Measurements from ENCODE around the gene TMCO4. TPM values are rescaled to one million over a fixed set of nuclear protein-coding genes. Genes with fewer than 3 reads are reported as not detected.

TMCO4 gene
- total and polyA plus RNA-seq, 8 donors, result 12.6 to 25.1 (median 17.3) TPM

DNA sequence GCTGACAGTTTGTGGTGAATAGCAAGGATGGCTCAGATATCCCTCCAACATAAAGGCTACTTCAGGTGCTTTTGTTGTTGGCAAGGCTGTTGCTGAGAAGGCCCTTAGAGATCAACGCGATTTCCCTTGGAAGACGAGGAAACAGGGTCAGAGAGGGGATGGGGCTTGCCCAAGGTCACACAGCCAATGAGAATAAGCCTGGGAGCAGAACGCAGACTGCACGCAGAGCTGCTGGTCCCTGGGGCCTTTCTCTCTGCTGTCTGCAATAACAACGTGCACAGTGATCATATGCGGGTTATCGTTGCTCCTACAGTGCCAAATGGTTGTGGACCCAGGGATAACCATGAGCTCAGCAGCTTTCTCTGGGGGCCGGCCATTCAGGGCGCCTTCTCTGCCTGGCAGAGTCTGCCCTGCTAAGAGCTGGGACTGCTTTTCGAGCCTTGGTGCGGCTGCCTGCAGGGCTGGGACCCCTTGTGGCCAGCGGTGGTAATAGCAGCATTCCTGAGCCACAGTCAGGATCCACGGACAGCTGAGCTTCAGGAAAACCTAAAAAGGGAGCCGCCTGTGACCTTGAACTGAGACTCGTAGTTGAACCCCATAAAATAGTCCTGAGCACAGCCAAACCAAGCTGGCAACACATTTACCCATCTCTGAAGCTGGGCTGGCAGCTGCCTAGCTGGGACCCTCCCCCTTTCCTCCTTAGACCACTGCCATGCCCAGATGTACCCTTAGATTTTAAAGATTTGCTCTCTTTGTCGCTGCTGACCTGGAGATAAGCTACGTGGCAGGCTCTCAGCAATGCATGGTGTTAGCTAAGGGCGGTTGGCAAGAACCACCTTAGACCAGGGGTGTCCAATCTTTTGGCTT lies 95.2 kb downstream of the TMCO4 start:
- peaks cover 0 to 8% (median 0%) of the 10 kb centered on the region in 3 donors for H3K36me3 ChIP-seq
- FAIRE-seq (no peak), ATAC-seq (peak; percentile 80 to 99 (median 94)), DNase-seq (peak; percentile 34 to 88 (median 72))
- H3K9me3 ChIP-seq, result no peaks in the 10 kb centered on the region
- intact Hi-C loops (cut with DNase I), result no loop called here
- TF ChIP-seq, protein P1, sequence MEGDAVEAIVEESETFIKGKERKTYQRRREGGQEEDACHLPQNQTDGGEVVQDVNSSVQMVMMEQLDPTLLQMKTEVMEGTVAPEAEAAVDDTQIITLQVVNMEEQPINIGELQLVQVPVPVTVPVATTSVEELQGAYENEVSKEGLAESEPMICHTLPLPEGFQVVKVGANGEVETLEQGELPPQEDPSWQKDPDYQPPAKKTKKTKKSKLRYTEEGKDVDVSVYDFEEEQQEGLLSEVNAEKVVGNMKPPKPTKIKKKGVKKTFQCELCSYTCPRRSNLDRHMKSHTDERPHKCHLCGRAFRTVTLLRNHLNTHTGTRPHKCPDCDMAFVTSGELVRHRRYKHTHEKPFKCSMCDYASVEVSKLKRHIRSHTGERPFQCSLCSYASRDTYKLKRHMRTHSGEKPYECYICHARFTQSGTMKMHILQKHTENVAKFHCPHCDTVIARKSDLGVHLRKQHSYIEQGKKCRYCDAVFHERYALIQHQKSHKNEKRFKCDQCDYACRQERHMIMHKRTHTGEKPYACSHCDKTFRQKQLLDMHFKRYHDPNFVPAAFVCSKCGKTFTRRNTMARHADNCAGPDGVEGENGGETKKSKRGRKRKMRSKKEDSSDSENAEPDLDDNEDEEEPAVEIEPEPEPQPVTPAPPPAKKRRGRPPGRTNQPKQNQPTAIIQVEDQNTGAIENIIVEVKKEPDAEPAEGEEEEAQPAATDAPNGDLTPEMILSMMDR (IDR thresholded peaks at IDR 0.05), result peak; percentile 81 to 92 (median 83)
- no peak overlapping the region for H3K27ac ChIP-seq
- H3K4me1 ChIP-seq, result no peaks in the 10 kb centered on the region
- WGBS, 2 donors, result 26 to 32% methylated on average over 19 of the region's 19 CpGs
- H3K4me3 ChIP-seq, result no peak overlapping the region
- H3K27me3 ChIP-seq, result no peaks in the 10 kb centered on the region

DNA sequence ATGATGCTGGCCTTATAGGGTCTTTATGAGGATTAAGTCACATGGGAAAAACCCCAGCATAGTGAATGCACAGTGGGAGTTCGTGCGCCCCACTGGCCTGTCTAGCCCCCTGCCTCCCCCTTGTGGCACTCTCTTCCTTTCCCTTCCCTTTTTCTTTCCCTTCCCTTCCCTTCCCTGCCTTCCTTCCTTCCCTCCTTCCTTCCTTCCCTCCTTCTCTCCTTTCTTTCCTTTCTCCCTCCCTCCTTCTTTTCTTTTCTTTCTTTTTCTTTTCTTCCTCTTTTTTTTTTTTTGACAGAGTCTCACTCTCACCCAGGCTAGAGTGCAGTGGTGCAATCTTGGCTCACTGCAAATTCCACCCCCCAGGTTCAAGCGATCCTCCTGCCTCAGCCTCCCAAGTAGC lies 96.4 kb downstream of the TMCO4 start:
- ATAC-seq (no peak), FAIRE-seq (no peak), DNase-seq (peak in 1 of 6 donors; percentile 1)
- Histone ChIP-seq H3K9me3 (no peaks in the 10 kb centered on the region), H3K27ac (no peak overlapping the region), H3K27me3 (no peaks in the 10 kb centered on the region), H3K4me1 (no peaks in the 10 kb centered on the region), H3K4me3 (no peak overlapping the region), H3K36me3 (peaks cover 0 to 8% (median 0%) of the 10 kb centered on the region in 3 donors)
- 95 to 98% methylated on average over 3 of the region's 3 CpGs for WGBS, 2 donors
- TF ChIP-seq, protein P1 (IDR thresholded peaks at IDR 0.05), result no peak
- intact Hi-C loops (cut with DNase I), result no loop called here

- Histone ChIP-seq H3K4me3 (no peak overlapping the region), H3K27me3 (no peaks in the 10 kb centered on the region), H3K4me1 (no peaks in the 10 kb centered on the region), H3K36me3 (peaks cover 0 to 8% (median 0%) of the 10 kb centered on the region in 3 donors), H3K9me3 (no peaks in the 10 kb centered on the region), H3K27ac (no peak overlapping the region)
- TF ChIP-seq, protein P1 (IDR thresholded peaks at IDR 0.05), result no peak
- WGBS, 2 donors, result 94 to 95% methylated on average over 14 of the region's 14 CpGs
- DNase-seq (peak in 1 of 6 donors; percentile 30), ATAC-seq (no peak), FAIRE-seq (no peak)
- intact Hi-C loops (cut with DNase I), result no loop called here
Measured at GRCh38 chr1:19700079-19700777, 99.5 kb downstream of the TMCO4 start.

DNA sequence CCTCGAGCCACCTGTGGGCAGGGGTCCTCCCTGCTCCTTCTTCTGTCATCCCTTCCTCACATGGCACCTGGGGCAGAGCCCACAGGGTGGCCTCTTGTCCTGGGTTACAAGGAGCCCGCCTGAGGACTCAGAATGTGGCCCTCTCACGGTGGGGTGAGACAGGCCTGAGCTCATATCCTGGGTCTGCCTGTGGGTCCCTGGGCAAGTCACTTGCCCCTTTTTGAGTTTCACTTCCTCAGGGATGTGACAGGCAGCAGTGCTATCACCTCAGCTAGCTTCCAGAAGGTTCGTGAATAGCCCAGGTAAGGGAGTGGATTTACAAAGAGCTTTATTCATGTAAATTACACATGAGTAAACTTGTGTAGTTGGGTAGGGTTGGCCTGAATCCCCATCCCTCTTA lies 101.5 kb downstream of the TMCO4 start:
- H3K36me3 ChIP-seq, result peaks cover 0 to 17% (median 0%) of the 10 kb centered on the region in 3 donors
- WGBS, 2 donors, result 94 to 97% methylated on average over 4 of the region's 4 CpGs
- intact Hi-C loops (cut with DNase I), result no loop called here

More for the DNA sequence above, 101.5 kb downstream of the TMCO4 start:
- H3K9me3 ChIP-seq, result no peaks in the 10 kb centered on the region
- no peak for FAIRE-seq
- no peaks in the 10 kb centered on the region for H3K4me1 ChIP-seq
- no peak overlapping the region for H3K27ac ChIP-seq
- TF ChIP-seq, protein P1 (IDR thresholded peaks at IDR 0.05), result no peak
- no peak for ATAC-seq
- H3K27me3 ChIP-seq, result no peaks in the 10 kb centered on the region
- DNase-seq, result no peak
- H3K4me3 ChIP-seq, result no peak overlapping the region
